GM12878 (cell line): Measurements from ENCODE around the gene CNNM4. TPM values are rescaled to one million over a fixed set of nuclear protein-coding genes. Genes with fewer than 3 reads are reported as not detected.

Source experiments
- ATAC-seq: fragments of 200-7000 bp; cut with Tn5 transposase; 3 replicates; pipeline ENCODE4 v1.9.1; 2020; ENCODE audit warnings: mild to moderate bottlenecking, moderate library complexity
- BruUV-seq: library from RNA; stranded (reverse); fragments of 400-500 nt; replicated peaks from 2 replicates; lab custom pipeline; 2021; lab: Mats Ljungman, UMichigan
- CTCF ChIA-PET: fragments of 300-600 bp; sonication (Branson Sonifier 250); formaldehyde crosslinking; extraction: SDS; loops from one replicate; lab custom pipeline; 2021; ENCODE audit warnings: inconsistent platforms; lab: Yijun Ruan, JAX
- POLR2A ChIA-PET: fragments of 350-600 bp; formaldehyde crosslinking; extraction: SDS; loops from one replicate; lab custom pipeline; 2021; ENCODE audit warnings: inconsistent platforms; lab: Charles Lee
- RAD21 ChIA-PET: fragments of 300-600 bp; sonication (Branson Sonifier 250); formaldehyde crosslinking; loops from one replicate; lab custom pipeline; 2023; ENCODE audit warnings: antibody characterized with exemption; ENCODE audit not compliant: unreplicated experiment; lab: Charles Lee
- SMC1A ChIA-PET: fragments of 300-600 bp; sonication (Branson Sonifier 250); formaldehyde crosslinking; loops from one replicate; lab custom pipeline; 2023; ENCODE audit not compliant: unreplicated experiment, uncharacterized antibody; lab: Charles Lee
- DNase-seq: peaks from one replicate; pipeline ENCODE4 v3.0.0-alpha.2; 2011; ENCODE audit warnings: low read depth, low spot score
- FAIRE-seq: peaks from 3 replicates; lab custom pipeline; 2011; peaks lifted over from hg19 to GRCh38; lab: Jason Lieb, UNC
- H2AFZ ChIP-seq: 2 replicates; pipeline ENCODE4 v1.6.0; 2011; ENCODE audit warnings: low read depth, low read length, control low read depth; ENCODE audit not compliant: control insufficient read depth
- H3K27ac ChIP-seq: 2 replicates; pipeline ENCODE4 v1.5.1; 2011; ENCODE audit warnings: control low read depth; ENCODE audit not compliant: control insufficient read depth, insufficient read depth
- H3K27me3 ChIP-seq, 2 experiments: replicated peaks in 1 of 2; 2 replicates each; pipeline versions ENCODE4 v1.6.0 to v1.6.1; 2011; ENCODE audit warnings: low read length in 1 of 2; ENCODE audit not compliant: control insufficient read depth in 2 of 2, insufficient read depth in 2 of 2
- H3K36me3 ChIP-seq, 2 experiments: 2 replicates each; pipeline ENCODE4 v1.5.1; 2011; ENCODE audit warnings: low read length in 1 of 2; ENCODE audit not compliant: control insufficient read depth in 2 of 2, insufficient read depth in 2 of 2
- H3K4me1 ChIP-seq: 2 replicates; pipeline ENCODE4 v1.6.1; 2011; ENCODE audit warnings: mild to moderate bottlenecking, low read length, moderate library complexity, mixed read lengths; ENCODE audit not compliant: control insufficient read depth, insufficient read depth
- H3K4me2 ChIP-seq: 2 replicates; pipeline ENCODE4 v1.6.0; 2011; ENCODE audit warnings: control low read depth; ENCODE audit not compliant: control insufficient read depth, insufficient read depth
- H3K4me3 ChIP-seq: fragments of 200-600 bp; sonication (generic); 2 replicates; pipeline ENCODE4 v1.5.1; 2016
- H3K79me2 ChIP-seq: 2 replicates; pipeline ENCODE4 v1.6.0; 2011; ENCODE audit warnings: low read length; ENCODE audit not compliant: control insufficient read depth, insufficient read depth
- H3K9ac ChIP-seq: 2 replicates; pipeline ENCODE4 v1.8.0; 2011; ENCODE audit warnings: low read length, control low read depth, mixed read lengths; ENCODE audit not compliant: control insufficient read depth, insufficient read depth
- H3K9me3 ChIP-seq: replicated peaks from 3 replicates; pipeline ENCODE4 v1.5.1; 2011; ENCODE audit warnings: mild to moderate bottlenecking, low read length; ENCODE audit not compliant: control insufficient read depth, insufficient read depth
- H4K20me1 ChIP-seq: 2 replicates; pipeline ENCODE4 v1.6.0; 2011; ENCODE audit not compliant: control insufficient read depth, insufficient read depth
- BCL11A ChIP-seq: IDR thresholded peaks from 2 replicates; pipeline ENCODE4 v1.6.1; 2011; ENCODE audit warnings: low read depth, low read length
- CBX5 ChIP-seq: sonication (generic); IDR thresholded peaks from 2 replicates; pipeline ENCODE4 v1.6.1; 2016; ENCODE audit warnings: low read depth, moderate library complexity, mild to moderate bottlenecking, inconsistent platforms
- CREM ChIP-seq: IDR thresholded peaks from 2 replicates; pipeline ENCODE4 v1.6.1; 2014; ENCODE audit warnings: antibody characterized with exemption, low read depth
- CTCF ChIP-seq, 3 experiments: IDR thresholded peaks in 2 of 3; conservative IDR thresholded peaks in 1 of 3; 2 replicates each; pipeline ENCODE4 v1.5.1; 2011; ENCODE audit warnings: low read depth in 3 of 3, low read length in 3 of 3, mild to moderate bottlenecking in 3 of 3, control low read depth in 2 of 3, moderate library complexity in 2 of 3, inconsistent platforms in 1 of 3, mixed read lengths in 1 of 3; ENCODE audit not compliant: control insufficient read depth in 2 of 3, insufficient read depth in 1 of 3; ENCODE audit errors: extremely low read depth in 1 of 3
- HDAC2 ChIP-seq: fragments of 200-600 bp; sonication (generic); IDR thresholded peaks from 2 replicates; pipeline ENCODE4 v1.6.1; 2017
- MEF2B ChIP-seq: fragments of 450-650 bp; IDR thresholded peaks from 2 replicates; pipeline ENCODE4 v1.6.1; 2018; ENCODE audit warnings: mild to moderate bottlenecking, moderate library complexity; ENCODE audit not compliant: partially characterized antibody, poor library complexity, severe bottlenecking
- PAX8 ChIP-seq: fragments of 450-650 bp; IDR thresholded peaks from 2 replicates; pipeline ENCODE4 v1.6.1; 2017; ENCODE audit warnings: mild to moderate bottlenecking, moderate library complexity
- RB1 ChIP-seq: fragments of 450-650 bp; formaldehyde crosslinking; IDR thresholded peaks from 2 replicates; pipeline ENCODE4 v1.6.1; 2017; ENCODE audit warnings: mild to moderate bottlenecking, borderline replicate concordance
- SRF ChIP-seq, 2 experiments: IDR thresholded peaks; 2 replicates each; pipeline ENCODE4 v1.6.1; 2011; ENCODE audit warnings: low read depth in 2 of 2, low read length in 2 of 2, mild to moderate bottlenecking in 1 of 2, moderate library complexity in 1 of 2
- TCF7 ChIP-seq: IDR thresholded peaks from 2 replicates; pipeline ENCODE4 v1.6.1; 2014; ENCODE audit warnings: antibody characterized with exemption, borderline replicate concordance
- ZNF384 ChIP-seq: IDR thresholded peaks from 2 replicates; pipeline ENCODE4 v1.6.1; 2012; ENCODE audit warnings: low read depth, mild to moderate bottlenecking, low read length, improper control_type of control experiment, borderline replicate concordance
- WGBS: methylation state at CpG from one replicate; pipeline ENCODE4 v1.1.6; 2016; ENCODE audit warnings: low lambda C conversion rate; ENCODE audit not compliant: insufficient replicate concordance, insufficient coverage; ENCODE audit errors: missing lambda C conversion rate; 5-methylcytosine and 5-hydroxymethylcytosine counted together
- in situ Hi-C: fragments of 300-500 bp; cut with MboI; formaldehyde crosslinking; loops from 9 replicates; pipeline ENCODE4 v1.14.3; 2018; ENCODE audit warnings: mixed read lengths
- intact Hi-C: fragments of 100-400 bp; cut with micrococcal nuclease; formaldehyde crosslinking; loops from one replicate; pipeline ENCODE4 v1.14.2; 2022; ENCODE audit not compliant: unreplicated experiment
- polyA plus RNA-seq, 11 experiments: library from polyadenylated mRNA; depleted of rRNA in 4 of 11; unstranded in 6 of 11; stranded (reverse) in 5 of 11; fragments of >200 nt; fragmentation: Nextera tagmentation in 4 of 11; fragmentation: Illumina TruSeq in 1 of 11; extraction: Ambion mirVana in 4 of 11; extraction: Trizol in 1 of 11; gene quantifications; 1 replicate in 1 of 11; 2 replicates in 10 of 11; pipeline versions ENCODE4 v1.2.1 to v1.2.3, GENCODE V29; 2011 to 2016; ENCODE audit warnings: inconsistent platforms in 2 of 11, missing spikeins in 2 of 11, low read depth in 1 of 11
- total RNA-seq, 4 experiments: library from RNA; depleted of rRNA in 3 of 4; stranded (reverse); fragments of >200 nt in 3 of 4; fragmentation: Illumina TruSeq in 1 of 4; extraction: Trizol in 1 of 4; gene quantifications; 2 replicates each; pipeline versions ENCODE4 v1.2.1 to v1.2.3, GENCODE V29; 2013 to 2021

CNNM4 gene
- total and polyA plus RNA-seq, 10 of the 15 experiments (the other 5 are each of a cell fraction or from before 2014, with no cell fraction given), result 2.4 to 13.8 (median 8.1) TPM

- Histone ChIP-seq H3K9me3 (no peaks in the 10 kb centered on the region), H3K4me3 (no peak overlapping the region), H4K20me1 (no peaks in the 10 kb centered on the region), H3K9ac (no peak overlapping the region), H3K36me3 (peaks cover 1 to 11% of the 10 kb centered on the region in 2 experiments), H3K27me3 (no peaks in the 10 kb centered on the region), H3K4me2 (no peak overlapping the region), H3K27ac (no peak overlapping the region), H3K4me1 (no peaks in the 10 kb centered on the region), H3K79me2 (peaks cover 13% of the 10 kb centered on the region), H2AFZ (no peak overlapping the region)
- 84% methylated on average over 8 of the region's 8 CpGs for WGBS
- TF ChIP-seq SRF (IDR thresholded peaks at IDR 0.05; ENCODE audit: low read depth in 2 of 2, low read length in 2 of 2), result no peak
- no peak for TF ChIP-seq TCF7
- no peak for FAIRE-seq
- DNase-seq, result no peak
- CTCF ChIA-PET, result interaction anchor here (2.1 kb wide), 2 partner anchors 25 to 28 kb away, joined by 4 to 5 read pairs; partner anchors contain the start of gene CNNM4
- RAD21 ChIA-PET, result no interaction called here
- POLR2A ChIA-PET, result interaction anchor here (0.5 to 1.0 kb wide), 4 partner anchors 26 to 548 kb away, joined by 3 to 6 read pairs (median 4); partner anchors contain the start of gene CNNM4
- SMC1A ChIA-PET, result interaction anchor here (1.0 to 3.4 kb wide), 3 partner anchors 12 to 29 kb away, joined by 3 to 12 read pairs (median 3); no protein-coding TSS in a partner anchor
- no peak for ATAC-seq
- no TSS peak for BruUV-seq
- intact Hi-C loops (no loop called here), in situ Hi-C loops (no loop called here)
Measured at GRCh38 chr2:96734880-96735583, 25.7 kb upstream of the CNNM4 start.

GRCh38 chr2:96737251-96737650, 23.5 kb upstream of the CNNM4 start:
- H3K36me3 ChIP-seq, result peaks cover 1 to 11% of the 10 kb centered on the region in 2 experiments; a peak in 3 of 4 replicates
- POLR2A ChIA-PET, result no interaction called here
- CTCF ChIA-PET, result interaction anchor here (0.8 to 2.1 kb wide), 7 partner anchors 22 to 330 kb away, joined by 3 to 6 read pairs (median 4); partner anchors contain the start of gene ANKRD39
- H3K4me1 ChIP-seq, result no peaks in the 10 kb centered on the region
- intact Hi-C loops (no loop called here), in situ Hi-C loops (no loop called here)
- no peak overlapping the region for H3K27ac ChIP-seq
- no TSS peak for BruUV-seq
- no peak overlapping the region for H3K4me3 ChIP-seq
- RAD21 ChIA-PET, result no interaction called here
- no peaks in the 10 kb centered on the region for H3K9me3 ChIP-seq
- no peak for ATAC-seq
- H4K20me1 ChIP-seq, result no peaks in the 10 kb centered on the region
- H3K9ac ChIP-seq, result no peak overlapping the region
- no peak for DNase-seq
- H3K79me2 ChIP-seq, result peaks cover 13% of the 10 kb centered on the region
- no peak overlapping the region for H2AFZ ChIP-seq
- no peak overlapping the region for H3K4me2 ChIP-seq
- WGBS, result 45% methylated on average over 2 of the region's 2 CpGs
- no peak for FAIRE-seq
- H3K27me3 ChIP-seq, result no peaks in the 10 kb centered on the region
- SMC1A ChIA-PET, result interaction anchor here (3.4 kb wide), 1 partner anchor 27 kb away, joined by 12 read pairs; no protein-coding TSS in a partner anchor
- TF ChIP-seq CBX5 (no peak), BCL11A (no peak), PAX8 (no peak), RB1 (no peak), CTCF (IDR thresholded peaks at IDR 0.05 in 2 of 3, conservative IDR thresholded peaks at IDR 0.05 in 1 of 3; ENCODE audit: control insufficient read depth in 2 of 3, extremely low read depth in 1 of 3, insufficient read depth in 1 of 3, low read depth in 3 of 3, low read length in 3 of 3) (no peak), ZNF384 (no peak), MEF2B (no peak), HDAC2 (no peak), CREM (no peak)
